Left ventricle myocardium inferior (tissue), 1 donor: ENCODE measurements around the gene MB21D2. TPM values are rescaled to one million over a fixed set of nuclear protein-coding genes. Genes with fewer than 3 reads are reported as not detected.

Experiments
- DNase-seq: peaks from one replicate; pipeline ENCODE4 v3.0.0-alpha.2; 2020
- H3K27ac ChIP-seq: fragments of 200-600 bp; replicated peaks from 2 replicates; pipeline ENCODE4 v1.8.0; 2021
- H3K27me3 ChIP-seq: fragments of 200-600 bp; 2 replicates; pipeline ENCODE4 v1.8.0; 2021; ENCODE audit warnings: low read depth
- H3K36me3 ChIP-seq: fragments of 200-600 bp; 2 replicates; pipeline ENCODE4 v1.8.0; 2021
- H3K4me1 ChIP-seq: fragments of 200-600 bp; 2 replicates; pipeline ENCODE4 v1.8.0; 2021
- H3K4me3 ChIP-seq: fragments of 200-600 bp; 2 replicates; pipeline ENCODE4 v1.8.0; 2021; ENCODE audit warnings: mild to moderate bottlenecking, moderate library complexity
- H3K9me3 ChIP-seq: fragments of 200-600 bp; replicated peaks from 2 replicates; pipeline ENCODE4 v1.8.0; 2021
- CTCF ChIP-seq: fragments of 200-600 bp; IDR thresholded peaks from 2 replicates; pipeline ENCODE4 v1.8.0; 2021; ENCODE audit warnings: antibody characterized with exemption, mild to moderate bottlenecking, borderline replicate concordance
- intact Hi-C: fragments of 100-400 bp; cut with micrococcal nuclease; formaldehyde crosslinking; loops from one replicate; pipeline ENCODE4 v1.11.0; 2022
- total RNA-seq: library from RNA; stranded (reverse); fragmentation: NEBNext Ultra II Directional; extraction: Animal tissue kit (Norgen Biotek cat#: 25700); gene quantifications from one replicate; pipeline ENCODE4 v1.2.1, GENCODE V29; 2021
- donor health status: DM: no; HTN: yes; CAD: no; lungs with severe emphysema.

MB21D2 gene
- total RNA-seq, 1 donor from 2014 or later: 1.8 TPM

GRCh38 chr3:192866804-192867203 is 50.9 kb downstream of the MB21D2 start:
- H3K27ac ChIP-seq: no peak overlapping the region
- peaks cover 62% of the 10 kb centered on the region for H3K4me1 ChIP-seq
- no peaks in the 10 kb centered on the region for H3K36me3 ChIP-seq
- no peaks in the 10 kb centered on the region for H3K27me3 ChIP-seq
- DNase-seq: no peak
- TF ChIP-seq CTCF: no peak
- no peaks in the 10 kb centered on the region for H3K9me3 ChIP-seq
- intact Hi-C loops: no loop called here
- no peak overlapping the region for H3K4me3 ChIP-seq

- Histone ChIP-seq H3K4me1 (peaks cover 43% of the 10 kb centered on the region), H3K36me3 (no peaks in the 10 kb centered on the region), H3K4me3 (no peak overlapping the region), H3K27me3 (no peaks in the 10 kb centered on the region), H3K9me3 (no peaks in the 10 kb centered on the region), H3K27ac (peak overlapping the region; percentile 31)
- DNase-seq: no peak
- no peak for TF ChIP-seq CTCF
- intact Hi-C loops: no loop called here
Measured at GRCh38 chr3:192864941-192865340, 52.7 kb downstream of the MB21D2 start.

- Histone ChIP-seq H3K4me1 (peaks cover 45% of the 10 kb centered on the region), H3K27ac (no peak overlapping the region), H3K4me3 (no peak overlapping the region), H3K9me3 (no peaks in the 10 kb centered on the region), H3K27me3 (no peaks in the 10 kb centered on the region), H3K36me3 (no peaks in the 10 kb centered on the region)
- DNase-seq: no peak
- intact Hi-C loops: no loop called here
- TF ChIP-seq CTCF: no peak
Measured at GRCh38 chr3:192863091-192863420, 54.6 kb downstream of the MB21D2 start.

- intact Hi-C loops: no loop called here
Measured at GRCh38 chr3:192862408-192863090, 55.1 kb downstream of the MB21D2 start.

GRCh38 chr3:192861972-192862371 is 55.7 kb downstream of the MB21D2 start:
- no peak for DNase-seq
- Histone ChIP-seq H3K4me1 (peaks cover 35% of the 10 kb centered on the region), H3K4me3 (no peak overlapping the region), H3K36me3 (no peaks in the 10 kb centered on the region), H3K27ac (no peak overlapping the region), H3K9me3 (no peaks in the 10 kb centered on the region), H3K27me3 (no peaks in the 10 kb centered on the region)
- no peak for TF ChIP-seq CTCF
- intact Hi-C loops: no loop called here

More at GRCh38 chr3:192862408-192863090, 55.1 kb downstream of the MB21D2 start:
- H3K27ac ChIP-seq: no peak overlapping the region
- peaks cover 41% of the 10 kb centered on the region for H3K4me1 ChIP-seq
- no peak for TF ChIP-seq CTCF
- no peaks in the 10 kb centered on the region for H3K27me3 ChIP-seq
- no peak for DNase-seq
- no peak overlapping the region for H3K4me3 ChIP-seq
- no peaks in the 10 kb centered on the region for H3K9me3 ChIP-seq
- no peaks in the 10 kb centered on the region for H3K36me3 ChIP-seq
